CD14-positive monocyte (primary cell): ENCODE results near the gene RAMP1. TPM values are rescaled to one million over a fixed set of nuclear protein-coding genes. Genes with fewer than 3 reads are reported as not detected.

Experiments
- DNase-seq, 3 donors: peaks; one replicate each; pipeline ENCODE4 v3.0.0-alpha.2; 2011 to 2022
- H2AFZ ChIP-seq: 2 replicates; pipeline ENCODE4 v1.6.0; 2012; ENCODE audit warnings: mild to moderate bottlenecking, low read depth, low read length, inconsistent platforms; ENCODE audit not compliant: insufficient read depth, poor library complexity, severe bottlenecking
- H3K27ac ChIP-seq, 2 donors: 1 replicate in 1 of 2; 2 replicates in 1 of 2; pipeline ENCODE4 v1.5.1; 2012 to 2013; ENCODE audit warnings: low read length in 2 of 2, control low read depth in 1 of 2, inconsistent platforms in 1 of 2, low read depth in 1 of 2, mild to moderate bottlenecking in 1 of 2
- H3K27me3 ChIP-seq, 2 donors: one replicate each; pipeline versions ENCODE4 v1.6.0 to v1.6.1; 2011 to 2013; ENCODE audit warnings: low read length in 2 of 2; ENCODE audit not compliant: control insufficient read depth in 2 of 2, insufficient read depth in 2 of 2
- H3K36me3 ChIP-seq, 2 donors: replicated peaks in 1 of 2; 1 replicate in 1 of 2; 2 replicates in 1 of 2; pipeline versions ENCODE4 v1.5.1 to v1.6.1; 2012 to 2013; ENCODE audit warnings: low read length in 2 of 2, control low read depth in 1 of 2, inconsistent platforms in 1 of 2, mild to moderate bottlenecking in 1 of 2; ENCODE audit not compliant: insufficient read depth in 2 of 2, control insufficient read depth in 1 of 2
- H3K4me1 ChIP-seq, 2 donors: 1 replicate in 1 of 2; 2 replicates in 1 of 2; pipeline versions ENCODE4 v1.5.1 to v1.6.1; 2012 to 2013; ENCODE audit warnings: low read length in 2 of 2, control low read depth in 1 of 2, inconsistent platforms in 1 of 2, mild to moderate bottlenecking in 1 of 2, moderate library complexity in 1 of 2; ENCODE audit not compliant: insufficient read depth in 2 of 2, control insufficient read depth in 1 of 2
- H3K4me2 ChIP-seq: replicated peaks from 2 replicates; pipeline ENCODE3; 2012; ENCODE audit warnings: low read length, moderate library complexity, mild to moderate bottlenecking; ENCODE audit not compliant: poor library complexity, severe bottlenecking; ENCODE audit errors: extremely low read depth
- H3K4me3 ChIP-seq, 3 experiments: fragments of 200-600 bp in 1 of 3; sonication (generic) in 1 of 3; replicated peaks in 1 of 3; 1 replicate in 2 of 3; 2 replicates in 1 of 3; pipeline ENCODE4 v1.5.1; 2011 to 2013; ENCODE audit warnings: low read length in 3 of 3, mild to moderate bottlenecking in 3 of 3, control low read depth in 2 of 3, low read depth in 2 of 3, inconsistent platforms in 1 of 3, moderate library complexity in 1 of 3
- H3K79me2 ChIP-seq: 2 replicates; pipeline ENCODE4 v1.6.0; 2012; ENCODE audit warnings: mild to moderate bottlenecking, control low read depth, inconsistent platforms, low read length, moderate library complexity; ENCODE audit not compliant: insufficient read depth
- H3K9ac ChIP-seq: 2 replicates; pipeline ENCODE4 v1.6.0; 2017; ENCODE audit warnings: low read length, mild to moderate bottlenecking; ENCODE audit not compliant: insufficient read depth, poor library complexity, severe bottlenecking
- H3K9me3 ChIP-seq, 2 donors: replicated peaks in 1 of 2; 1 replicate in 1 of 2; 2 replicates in 1 of 2; pipeline versions ENCODE4 v1.5.1 to v1.6.1; 2012 to 2013; ENCODE audit warnings: low read length in 2 of 2, control low read depth in 1 of 2; ENCODE audit not compliant: control insufficient read depth in 1 of 2, insufficient read depth in 1 of 2
- H4K20me1 ChIP-seq: 2 replicates; pipeline ENCODE4 v1.6.0; 2012; ENCODE audit warnings: mild to moderate bottlenecking, low read length, control low read depth, moderate library complexity; ENCODE audit not compliant: insufficient read depth
- H3K27ac Mint-ChIP-seq, 7 donors: one replicate each; pipeline ENCODE4 v1.8.0; 2020; ENCODE audit warnings: mild to moderate bottlenecking in 7 of 7, mixed read lengths in 7 of 7, moderate library complexity in 6 of 7, inconsistent platforms in 2 of 7
- H3K27me3 Mint-ChIP-seq, 3 donors: one replicate each; pipeline ENCODE4 v1.8.0; 2021 to 2022; ENCODE audit warnings: low read depth in 3 of 3, mild to moderate bottlenecking in 3 of 3, mixed read lengths in 3 of 3, moderate library complexity in 3 of 3, inconsistent platforms in 1 of 3
- H3K36me3 Mint-ChIP-seq, 2 donors: one replicate each; pipeline ENCODE4 v1.8.0; 2020; ENCODE audit warnings: mixed read lengths in 2 of 2, inconsistent platforms in 1 of 2, mild to moderate bottlenecking in 1 of 2
- H3K4me1 Mint-ChIP-seq: one replicate; pipeline ENCODE4 v1.8.0; 2020; ENCODE audit warnings: mild to moderate bottlenecking, mixed read lengths
- H3K4me3 Mint-ChIP-seq, 2 donors: one replicate each; pipeline ENCODE4 v1.8.0; 2020; ENCODE audit warnings: mild to moderate bottlenecking in 2 of 2, mixed read lengths in 2 of 2, moderate library complexity in 1 of 2
- H3K9me3 Mint-ChIP-seq, 7 donors: one replicate each; pipeline ENCODE4 v1.8.0; 2020 to 2022; ENCODE audit warnings: mixed read lengths in 7 of 7, mild to moderate bottlenecking in 6 of 7, moderate library complexity in 6 of 7, inconsistent platforms in 2 of 7
- CTCF ChIP-seq: fragments of 200-600 bp; IDR thresholded peaks from one replicate; pipeline ENCODE4 v1.8.0; 2022; ENCODE audit warnings: antibody characterized with exemption, mild to moderate bottlenecking
- WGBS: methylation state at CpG from one replicate; pipeline ENCODE4 v1.1.5; 2013; ENCODE audit warnings: missing lambda C conversion rate; ENCODE audit not compliant: insufficient coverage; 5-methylcytosine and 5-hydroxymethylcytosine counted together
- intact Hi-C, 2 donors: fragments of 100-400 bp; cut with micrococcal nuclease; formaldehyde crosslinking; loops; one replicate each; pipeline versions ENCODE4 v1.15.0 to v1.15.1; 2023
- polyA plus RNA-seq, 3 donors: library from polyadenylated mRNA; depleted of rRNA in 1 of 3; unstranded in 2 of 3; stranded (reverse) in 1 of 3; fragments of 300-500 nt in 2 of 3; fragments of >200 nt in 1 of 3; fragmentation: Illumina TruSeq in 2 of 3; gene quantifications; 1 replicate in 2 of 3; 2 replicates in 1 of 3; pipeline ENCODE4 v1.2.3, GENCODE V29; 2012 to 2021

The RAMP1 gene
- polyA plus RNA-seq, 3 donors: not detected

DNA sequence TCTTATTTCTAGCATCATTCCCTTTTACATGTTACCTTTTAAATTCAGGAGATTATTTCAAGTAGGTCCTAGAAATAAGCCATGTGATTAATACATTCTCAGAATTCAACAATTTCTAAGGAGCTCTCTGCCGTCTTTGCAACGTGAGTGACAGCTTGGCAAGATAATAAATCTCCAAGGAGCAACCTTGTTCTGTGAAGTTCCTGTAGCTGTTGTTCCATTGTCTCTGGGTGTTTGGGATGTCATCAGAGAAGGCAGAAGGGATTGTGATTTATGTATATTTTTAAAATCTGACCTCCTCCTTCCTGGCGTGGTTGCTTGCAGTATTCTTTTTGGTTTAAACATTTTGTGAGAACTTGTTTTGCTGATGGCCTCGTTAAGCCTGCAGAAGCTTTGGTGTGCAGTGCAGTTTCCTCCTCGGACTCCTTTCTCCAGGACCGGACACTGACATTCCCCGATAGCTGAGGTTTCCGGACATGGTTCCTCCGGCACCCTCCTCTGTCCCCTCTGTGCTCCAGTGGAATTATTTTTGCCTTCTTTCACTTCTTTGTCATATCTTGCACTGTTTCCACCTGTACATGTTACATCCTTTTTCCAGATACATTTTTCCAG is 33.7 kb downstream of the RAMP1 start:
- H3K27me3 ChIP-seq: no peaks in the 10 kb centered on the region
- WGBS: 46% methylated on average over 8 of the region's 9 CpGs
- no peak overlapping the region for H3K4me2 ChIP-seq
- H2AFZ ChIP-seq: no peak overlapping the region
- H3K9me3 ChIP-seq: no peaks in the 10 kb centered on the region
- no peak overlapping the region for H3K9ac ChIP-seq
- no peak for DNase-seq
- no peak overlapping the region for H3K27ac ChIP-seq
- Mint-ChIP-seq H3K4me1 (peaks cover 15% of the 10 kb centered on the region), H3K9me3 (no peaks in the 10 kb centered on the region), H3K27me3 (peaks cover 0 to 4% (median 2%) of the 10 kb centered on the region in 3 donors), H3K27ac (peak overlapping the region in 1 of 7 donors; percentile 10), H3K36me3 (no peaks in the 10 kb centered on the region), H3K4me3 (peak overlapping the region in 1 of 2 donors; percentile 4)
- no peak for TF ChIP-seq CTCF
- H4K20me1 ChIP-seq: no peaks in the 10 kb centered on the region
- no peak overlapping the region for H3K4me3 ChIP-seq
- H3K36me3 ChIP-seq: no peaks in the 10 kb centered on the region
- intact Hi-C loops: no loop called here
- H3K4me1 ChIP-seq: peaks cover 0 to under 1% of the 10 kb centered on the region in 2 donors
- H3K79me2 ChIP-seq: no peaks in the 10 kb centered on the region

DNA sequence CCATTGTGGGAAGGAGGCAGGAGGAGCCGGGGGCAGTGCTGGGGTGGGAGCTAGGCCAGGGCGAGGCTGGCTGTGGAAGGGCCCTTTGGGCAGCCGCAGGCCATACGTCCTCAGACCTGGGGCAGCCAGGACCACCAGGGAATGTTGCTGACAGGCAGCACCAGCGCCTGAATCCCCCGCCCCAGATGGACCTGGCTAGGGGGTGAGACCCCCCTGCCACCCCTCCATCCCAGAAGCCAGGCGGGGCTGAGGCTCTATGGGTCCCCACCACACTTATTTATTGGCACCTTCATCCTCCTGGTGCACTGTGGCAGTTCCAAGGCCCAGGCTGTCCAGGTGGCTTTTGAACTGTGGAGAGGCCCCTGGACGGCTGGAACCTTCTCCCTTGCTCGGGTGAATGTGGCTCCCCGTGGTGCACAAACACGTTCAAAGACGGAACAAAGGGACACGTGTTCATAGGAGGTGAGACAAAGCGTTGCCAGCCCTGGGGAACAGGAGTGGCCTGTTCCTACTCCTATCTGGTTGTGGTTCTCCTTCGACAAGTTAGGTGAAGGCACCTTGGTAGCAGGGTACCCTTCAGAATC is 35.1 kb downstream of the RAMP1 start:
- H3K4me2 ChIP-seq: no peak overlapping the region
- peaks cover 7 to 8% of the 10 kb centered on the region in 2 donors for H3K4me1 ChIP-seq
- Mint-ChIP-seq H3K4me3 (no peak overlapping the region), H3K27me3 (peaks cover 0 to 4% (median 2%) of the 10 kb centered on the region in 3 donors), H3K36me3 (no peaks in the 10 kb centered on the region), H3K9me3 (no peaks in the 10 kb centered on the region), H3K4me1 (peaks cover 22% of the 10 kb centered on the region), H3K27ac (no peak overlapping the region)
- no peak for DNase-seq
- no peaks in the 10 kb centered on the region for H3K36me3 ChIP-seq
- no peak overlapping the region for H3K9ac ChIP-seq
- no peaks in the 10 kb centered on the region for H3K9me3 ChIP-seq
- H2AFZ ChIP-seq: no peak overlapping the region
- TF ChIP-seq CTCF: no peak
- no peak overlapping the region for H3K4me3 ChIP-seq
- no peaks in the 10 kb centered on the region for H4K20me1 ChIP-seq
- no peaks in the 10 kb centered on the region for H3K27me3 ChIP-seq
- no peak overlapping the region for H3K27ac ChIP-seq
- intact Hi-C loops: no loop called here
- WGBS: 98% methylated on average over 12 of the region's 15 CpGs
- H3K79me2 ChIP-seq: no peaks in the 10 kb centered on the region
